ENCODE measurements around the gene CSNK1E.

DNA sequence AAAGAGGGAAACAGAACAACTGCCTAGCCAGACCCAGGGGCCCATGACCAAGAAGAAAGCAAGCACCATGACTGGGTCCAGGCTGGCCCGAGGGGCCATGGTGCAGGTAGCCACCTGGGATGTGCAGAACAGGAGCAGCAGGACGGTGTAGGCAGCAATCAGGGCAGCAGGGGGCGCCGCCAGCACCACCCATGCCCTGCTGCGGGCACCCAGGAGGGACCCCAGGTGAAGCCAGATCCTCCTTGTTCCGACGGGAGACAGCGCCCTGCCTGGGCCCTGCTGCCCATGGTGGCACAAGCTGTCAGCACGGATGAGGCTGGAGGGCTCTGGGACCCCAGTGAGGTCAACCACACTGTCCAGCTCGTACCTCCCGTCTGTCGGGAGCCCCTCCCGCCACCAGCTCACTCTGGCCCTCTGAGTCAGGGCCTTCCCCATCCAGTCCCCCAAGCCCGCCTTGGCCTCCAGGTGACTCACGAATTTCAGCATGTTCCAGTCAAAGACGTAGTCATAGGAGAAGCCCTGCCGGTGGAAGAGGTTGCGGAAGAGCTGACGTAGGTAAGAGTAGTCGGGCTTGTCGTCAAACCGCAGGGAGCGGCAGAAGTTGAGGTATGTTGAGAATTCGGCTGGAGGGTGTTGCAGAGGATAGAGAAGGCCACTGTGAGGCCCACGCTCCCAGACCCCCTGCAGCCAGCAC, 18.8 kb downstream of the CSNK1E start:
- TF ChIP-seq, protein P1, sequence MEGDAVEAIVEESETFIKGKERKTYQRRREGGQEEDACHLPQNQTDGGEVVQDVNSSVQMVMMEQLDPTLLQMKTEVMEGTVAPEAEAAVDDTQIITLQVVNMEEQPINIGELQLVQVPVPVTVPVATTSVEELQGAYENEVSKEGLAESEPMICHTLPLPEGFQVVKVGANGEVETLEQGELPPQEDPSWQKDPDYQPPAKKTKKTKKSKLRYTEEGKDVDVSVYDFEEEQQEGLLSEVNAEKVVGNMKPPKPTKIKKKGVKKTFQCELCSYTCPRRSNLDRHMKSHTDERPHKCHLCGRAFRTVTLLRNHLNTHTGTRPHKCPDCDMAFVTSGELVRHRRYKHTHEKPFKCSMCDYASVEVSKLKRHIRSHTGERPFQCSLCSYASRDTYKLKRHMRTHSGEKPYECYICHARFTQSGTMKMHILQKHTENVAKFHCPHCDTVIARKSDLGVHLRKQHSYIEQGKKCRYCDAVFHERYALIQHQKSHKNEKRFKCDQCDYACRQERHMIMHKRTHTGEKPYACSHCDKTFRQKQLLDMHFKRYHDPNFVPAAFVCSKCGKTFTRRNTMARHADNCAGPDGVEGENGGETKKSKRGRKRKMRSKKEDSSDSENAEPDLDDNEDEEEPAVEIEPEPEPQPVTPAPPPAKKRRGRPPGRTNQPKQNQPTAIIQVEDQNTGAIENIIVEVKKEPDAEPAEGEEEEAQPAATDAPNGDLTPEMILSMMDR (conservative IDR thresholded peaks at IDR 0.05; ENCODE audit: low read length), result peak; percentile 69
- no peak for TF ChIP-seq EZH2phosphoT487 (IDR thresholded peaks at IDR 0.05; ENCODE audit: borderline replicate concordance)

All from Loucy (cell line).